GM12873 (cell line): ENCODE results near the gene HLA-DQA2.

Experiments
- TF ChIP-seq, protein P1 (sequence below): IDR thresholded peaks from 2 replicates; pipeline ENCODE4 v1.5.1; 2012; ENCODE audit warnings: low read depth, mild to moderate bottlenecking, moderate library complexity, low read length, control low read depth; ENCODE audit not compliant: insufficient read depth; ENCODE audit errors: missing control alignments

The HLA-DQA2 gene

DNA sequence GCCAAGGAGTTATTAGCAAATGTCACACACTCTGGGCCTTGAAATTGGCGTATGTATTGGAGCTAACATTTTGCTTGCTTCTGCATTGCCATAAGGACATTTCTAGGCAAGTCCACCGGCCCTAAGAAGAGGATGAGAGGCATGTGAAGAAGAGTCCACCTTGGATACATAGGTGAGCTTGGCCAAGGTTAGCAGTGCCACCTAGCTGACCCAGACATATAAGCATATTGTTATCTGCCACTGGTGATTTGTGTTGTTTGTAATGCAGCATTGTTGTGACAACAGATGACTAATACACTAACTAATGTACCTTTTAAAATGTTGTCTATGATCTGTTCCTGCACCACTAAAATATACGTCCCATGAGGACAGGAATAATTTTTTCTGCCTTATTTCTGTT, 24.8 kb upstream of the HLA-DQA2 start:
- TF ChIP-seq, protein P1, sequence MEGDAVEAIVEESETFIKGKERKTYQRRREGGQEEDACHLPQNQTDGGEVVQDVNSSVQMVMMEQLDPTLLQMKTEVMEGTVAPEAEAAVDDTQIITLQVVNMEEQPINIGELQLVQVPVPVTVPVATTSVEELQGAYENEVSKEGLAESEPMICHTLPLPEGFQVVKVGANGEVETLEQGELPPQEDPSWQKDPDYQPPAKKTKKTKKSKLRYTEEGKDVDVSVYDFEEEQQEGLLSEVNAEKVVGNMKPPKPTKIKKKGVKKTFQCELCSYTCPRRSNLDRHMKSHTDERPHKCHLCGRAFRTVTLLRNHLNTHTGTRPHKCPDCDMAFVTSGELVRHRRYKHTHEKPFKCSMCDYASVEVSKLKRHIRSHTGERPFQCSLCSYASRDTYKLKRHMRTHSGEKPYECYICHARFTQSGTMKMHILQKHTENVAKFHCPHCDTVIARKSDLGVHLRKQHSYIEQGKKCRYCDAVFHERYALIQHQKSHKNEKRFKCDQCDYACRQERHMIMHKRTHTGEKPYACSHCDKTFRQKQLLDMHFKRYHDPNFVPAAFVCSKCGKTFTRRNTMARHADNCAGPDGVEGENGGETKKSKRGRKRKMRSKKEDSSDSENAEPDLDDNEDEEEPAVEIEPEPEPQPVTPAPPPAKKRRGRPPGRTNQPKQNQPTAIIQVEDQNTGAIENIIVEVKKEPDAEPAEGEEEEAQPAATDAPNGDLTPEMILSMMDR: no peak

DNA sequence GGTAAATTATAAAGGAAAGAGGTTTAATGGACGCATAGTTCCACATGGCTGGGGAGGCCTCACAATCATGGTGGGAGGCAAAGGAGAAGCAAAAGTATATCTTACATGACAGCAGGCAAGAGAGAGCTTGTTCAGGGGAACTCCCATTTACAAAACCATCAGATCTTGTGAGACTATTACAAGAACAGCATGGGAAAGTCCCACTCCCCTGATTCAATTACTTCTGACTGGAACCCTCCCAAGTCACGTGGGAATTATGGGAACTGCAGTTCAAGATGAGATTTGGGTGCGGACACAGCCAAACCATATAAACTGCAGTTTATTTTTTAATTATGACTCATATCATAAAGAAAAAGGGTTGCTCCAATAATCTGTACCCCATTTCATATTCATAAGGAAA, 22.3 kb upstream of the HLA-DQA2 start:
- TF ChIP-seq, protein P1: no peak

DNA sequence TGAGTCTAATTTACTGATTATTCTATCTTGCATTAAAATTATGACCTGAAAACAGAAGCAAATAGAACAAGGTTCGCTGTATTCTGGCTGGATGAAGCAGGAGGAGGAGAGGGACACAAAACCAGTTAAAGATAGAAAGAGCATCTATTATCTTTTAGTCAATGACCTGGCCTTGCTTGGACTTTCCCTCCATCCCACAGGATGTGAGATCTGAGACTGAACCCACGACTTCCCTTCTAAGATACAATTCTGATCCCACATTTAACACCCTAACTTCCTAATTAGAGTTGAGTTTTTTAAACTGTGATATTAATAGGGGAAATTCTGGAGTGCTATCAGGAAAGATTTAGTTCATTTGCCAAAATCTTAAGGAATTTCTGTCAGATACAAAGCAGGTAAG, 3.1 kb upstream of the HLA-DQA2 start:
- TF ChIP-seq, protein P1: no peak

DNA sequence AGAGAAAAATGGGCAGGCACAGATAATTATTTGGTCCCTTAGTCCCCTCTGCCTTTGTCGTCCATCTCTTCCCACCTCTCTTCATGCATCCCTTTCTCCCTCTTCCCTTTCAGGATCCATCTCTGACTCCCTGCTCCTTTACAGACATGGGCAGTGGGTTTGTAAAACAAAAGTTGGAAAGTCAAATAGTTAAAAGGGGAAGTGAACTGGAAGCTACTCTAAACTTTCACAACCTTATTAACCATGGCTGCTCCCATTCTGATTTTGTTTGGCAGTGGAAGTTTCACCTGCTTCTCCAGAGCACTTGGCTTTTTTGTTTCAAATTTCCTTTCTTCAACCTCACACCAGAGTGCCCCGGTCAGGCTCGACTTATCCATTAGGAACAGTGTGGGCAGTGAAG, 1.2 kb downstream of the HLA-DQA2 start:
- TF ChIP-seq, protein P1: no peak

DNA sequence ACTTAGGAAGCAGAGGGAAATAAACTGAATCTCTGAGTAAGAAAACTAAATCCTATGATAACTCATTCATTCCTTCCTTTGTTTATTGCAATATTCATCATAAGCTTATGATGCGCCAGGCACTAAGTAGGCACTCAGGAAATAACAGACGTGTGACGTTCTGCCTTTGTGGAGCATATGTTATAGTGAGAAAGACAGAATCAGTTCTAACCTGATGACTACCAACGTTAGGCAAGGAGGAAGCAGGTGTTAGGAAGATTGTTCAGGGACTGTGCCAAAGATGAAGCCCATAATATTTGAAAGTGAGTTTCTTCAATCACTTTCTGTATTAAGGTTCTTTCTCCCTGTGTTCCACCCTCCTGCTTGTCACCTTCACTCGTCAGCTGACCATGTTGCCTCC, 3.6 kb downstream of the HLA-DQA2 start:
- TF ChIP-seq, protein P1: no peak

DNA sequence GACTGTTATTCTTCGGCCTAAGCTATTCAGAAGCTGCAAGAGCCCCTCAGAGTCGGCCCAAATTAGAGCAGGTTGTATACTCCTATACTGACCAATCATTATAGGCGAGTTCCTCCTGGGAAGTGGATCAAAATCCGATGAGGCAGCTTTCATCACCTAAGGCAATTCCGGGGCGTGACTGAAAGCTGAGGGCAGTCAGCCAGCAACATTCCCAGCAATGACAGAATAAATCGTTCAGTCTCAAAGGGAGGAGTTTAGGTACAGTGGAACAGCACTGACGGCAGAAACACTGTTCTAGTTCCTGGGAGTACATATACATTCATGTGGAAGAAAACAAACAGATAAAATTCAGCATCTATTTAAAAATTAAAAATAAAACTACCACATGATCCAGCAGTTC, 11.4 kb downstream of the HLA-DQA2 start:
- TF ChIP-seq, protein P1: no peak

DNA sequence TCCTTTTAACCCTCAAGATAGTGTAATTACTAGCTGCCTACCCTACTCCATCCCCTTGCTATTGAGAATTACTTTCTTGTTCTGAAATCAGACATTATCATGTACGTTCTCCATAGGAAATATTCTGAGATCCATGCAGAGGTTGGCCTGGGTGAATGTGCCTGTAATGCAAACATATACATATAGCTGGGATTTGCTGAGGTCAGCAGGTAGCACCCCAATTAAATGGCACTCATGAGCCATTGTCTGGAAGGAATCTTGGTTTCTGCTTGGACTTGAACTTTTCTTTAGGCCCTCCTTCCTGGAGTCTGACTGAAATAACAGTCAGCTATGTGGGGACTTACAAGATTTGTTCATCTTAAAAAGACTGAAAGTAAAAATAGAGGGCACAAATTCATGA, 18.5 kb downstream of the HLA-DQA2 start:
- TF ChIP-seq, protein P1: no peak
